K562 (cell line): ENCODE data around the gene SVBP. TPM values are rescaled to one million over a fixed set of nuclear protein-coding genes. Genes with fewer than 3 reads are reported as not detected.

Experiments
- BRD4 ChIP-seq: fragments of 200-600 bp; sonication (generic); IDR thresholded peaks from 2 replicates; pipeline ENCODE4 v1.6.1; 2017; ENCODE audit warnings: inconsistent platforms
- COPS2 ChIP-seq: fragments of 450-650 bp; conservative IDR thresholded peaks from 2 replicates; pipeline ENCODE4 v1.6.1; 2016; ENCODE audit warnings: mild to moderate bottlenecking, moderate library complexity
- CREB3 ChIP-seq: fragments of 450-650 bp; conservative IDR thresholded peaks from 2 replicates; pipeline ENCODE4 v1.6.1; 2016; ENCODE audit warnings: missing genetic modification characterization, low read depth, mild to moderate bottlenecking, missing compliant biosample characterization, moderate library complexity
- E2F1 ChIP-seq: sonication (generic); formaldehyde crosslinking; IDR thresholded peaks from 2 replicates; pipeline ENCODE4 v1.8.1; 2023; ENCODE audit warnings: mild to moderate bottlenecking, missing genetic modification reagents, moderate library complexity
- E2F4 ChIP-seq: sonication (generic); formaldehyde crosslinking; IDR thresholded peaks from 2 replicates; pipeline ENCODE4 v1.8.0; 2022; ENCODE audit warnings: mild to moderate bottlenecking, low read depth, missing genetic modification reagents
- E2F8 ChIP-seq: fragments of 450-650 bp; IDR thresholded peaks from 2 replicates; pipeline ENCODE4 v1.7.1; 2018; ENCODE audit warnings: mild to moderate bottlenecking, low read depth; ENCODE audit not compliant: partially characterized antibody
- ELF2 ChIP-seq: fragments of 250-450 bp; sonication (Bioruptor Pico); IDR thresholded peaks from 2 replicates; pipeline ENCODE4 v1.5.0; 2021; ENCODE audit warnings: mild to moderate bottlenecking
- GTF2F1 ChIP-seq: IDR thresholded peaks from 2 replicates; pipeline ENCODE4 v1.6.1; 2011; ENCODE audit warnings: low read depth, low read length, improper control_type of control experiment
- MLX ChIP-seq, 2 experiments: fragments of 450-650 bp in 1 of 2; sonication (generic) in 1 of 2; formaldehyde crosslinking; conservative IDR thresholded peaks; 2 replicates each; pipeline versions ENCODE4 v1.4.0 to v1.8.1; 2020 to 2022; ENCODE audit warnings: mild to moderate bottlenecking in 1 of 2, missing genetic modification reagents in 1 of 2
- NFRKB ChIP-seq: fragments of 450-650 bp; IDR thresholded peaks from 2 replicates; pipeline ENCODE4 v1.6.1; 2016; ENCODE audit warnings: low read depth
- POLR2AphosphoS5 ChIP-seq: IDR thresholded peaks from 2 replicates; pipeline ENCODE4 v1.6.1; 2011; ENCODE audit warnings: mild to moderate bottlenecking, low read depth, low read length, moderate library complexity; ENCODE audit not compliant: control insufficient read depth, insufficient read depth
- PPARD ChIP-seq: fragments of 250-450 bp; sonication (Bioruptor Pico); IDR thresholded peaks from 2 replicates; pipeline ENCODE4 v1.8.0; 2022; ENCODE audit warnings: inconsistent platforms, mild to moderate bottlenecking, moderate library complexity
- ZFP30 ChIP-seq: fragments of 250-450 bp; sonication (Bioruptor Pico); IDR thresholded peaks from 2 replicates; pipeline ENCODE4 v1.8.0; 2022; ENCODE audit warnings: moderate library complexity, mild to moderate bottlenecking, inconsistent platforms, borderline replicate concordance
- ZNF592 ChIP-seq: fragments of 450-650 bp; IDR thresholded peaks from 2 replicates; pipeline ENCODE4 v1.6.1; 2017; ENCODE audit warnings: antibody characterized with exemption, mild to moderate bottlenecking
- ZNF77 ChIP-seq: fragments of 250-450 bp; sonication (Bioruptor Pico); IDR thresholded peaks from 2 replicates; pipeline ENCODE4 v1.5.0; 2020
- polyA plus RNA-seq, 8 experiments: library from polyadenylated mRNA; depleted of rRNA in 4 of 8; stranded (reverse) in 5 of 8; unstranded in 3 of 8; fragments of >200 nt; fragmentation: Nextera tagmentation in 2 of 8; fragmentation: Illumina TruSeq in 1 of 8; extraction: Ambion mirVana in 2 of 8; extraction: Trizol in 1 of 8; gene quantifications; 2 replicates each; pipeline versions ENCODE4 v1.2.1 to v1.2.3, GENCODE V29; 2011 to 2014; ENCODE audit warnings: inconsistent platforms in 1 of 8, missing spikeins in 1 of 8
- total RNA-seq, 7 experiments: library from RNA; depleted of rRNA in 6 of 7; stranded (reverse); fragments of >200 nt in 6 of 7; fragmentation: Illumina TruSeq in 2 of 7; extraction: Trizol in 2 of 7; gene quantifications; 2 replicates each; pipeline versions ENCODE4 v1.2.1 to v1.2.3, GENCODE V29; 2011 to 2021; ENCODE audit warnings: low replicate concordance in 1 of 7

SVBP gene
- total and polyA plus RNA-seq, 9 of the 15 experiments (the other 6 are each of a cell fraction or from before 2014, with no cell fraction given): 31.7 to 49.7 (median 40.0) TPM

- no peak for TF ChIP-seq E2F4 (CRISPR knock-in tag)
- no peak for TF ChIP-seq MLX (CRISPR knock-in tag; conservative IDR thresholded peaks at IDR 0.05)
- no peak for TF ChIP-seq E2F8
- TF ChIP-seq ZNF77 (CRISPR knock-in tag): no peak
- 0 out of 2 replicates have a peak, but pooled peaks have one; percentile 21 for TF ChIP-seq GTF2F1
- peak; percentile 78; the same call in 1 of the 2 replicates for TF ChIP-seq NFRKB
- TF ChIP-seq ELF2 (CRISPR knock-in tag): 0 out of 2 replicates have a peak, but pooled peaks have one; percentile 50
- peak; percentile 76 for TF ChIP-seq POLR2AphosphoS5
- no peak for TF ChIP-seq ZFP30 (CRISPR knock-in tag)
- TF ChIP-seq BRD4: no peak
- TF ChIP-seq COPS2: no peak
- TF ChIP-seq CREB3: no peak
- no peak for TF ChIP-seq PPARD (CRISPR knock-in tag)
- no peak for TF ChIP-seq E2F1
- TF ChIP-seq ZNF592: no peak
Measured at GRCh38 chr1:42816585-42817439, at the start of gene SVBP, which contains the start of gene ERMAP (continued).
